Right lobe of liver (tissue), 6 donors: Measurements from ENCODE around the gene C7orf33. TPM values are rescaled to one million over a fixed set of nuclear protein-coding genes. Genes with fewer than 3 reads are reported as not detected.

Experiments used
- ATAC-seq, 4 donors: fragments of 200-7000 bp; cut with Tn5 transposase; one replicate each; pipeline ENCODE4 v1.9.1; 2020; ENCODE audit warnings: mild to moderate bottlenecking in 4 of 4, moderate library complexity in 4 of 4
- DNase-seq, 3 donors: peaks; one replicate each; pipeline ENCODE4 v3.0.0-alpha.2; 2020
- H3K27ac ChIP-seq, 3 donors: fragments of 200-600 bp; one replicate each; pipeline ENCODE4 v1.8.0; 2022
- H3K27me3 ChIP-seq, 2 donors: fragments of 200-600 bp; one replicate each; pipeline ENCODE4 v1.8.0; 2022
- H3K36me3 ChIP-seq, 4 donors: fragments of 200-600 bp; sonication (generic) in 1 of 4; one replicate each; pipeline versions ENCODE4 v1.5.1 to v1.8.0; 2017 to 2022; ENCODE audit warnings: control low read depth in 1 of 4
- H3K4me1 ChIP-seq, 4 donors: fragments of 200-600 bp; sonication (generic) in 1 of 4; one replicate each; pipeline versions ENCODE4 v1.5.1 to v1.8.0; 2017 to 2022; ENCODE audit warnings: control low read depth in 1 of 4
- H3K4me3 ChIP-seq, 3 donors: fragments of 200-600 bp; one replicate each; pipeline ENCODE4 v1.8.0; 2022
- H3K9me3 ChIP-seq, 4 donors: fragments of 200-600 bp; sonication (generic) in 1 of 4; one replicate each; pipeline versions ENCODE4 v1.5.1 to v1.8.0; 2017 to 2022; ENCODE audit warnings: control low read depth in 1 of 4
- POLR2A ChIP-seq: fragments of 450-650 bp; IDR thresholded peaks from one replicate; pipeline ENCODE4 v1.6.1; 2017; ENCODE audit warnings: antibody characterized with exemption, mild to moderate bottlenecking
- WGBS: methylation state at CpG from one replicate; pipeline ENCODE4 v1.1.6; 2018; ENCODE audit warnings: low coverage, low lambda C conversion rate; ENCODE audit not compliant: insufficient coverage; ENCODE audit errors: missing lambda C conversion rate; 5-methylcytosine and 5-hydroxymethylcytosine counted together
- intact Hi-C, 2 donors: fragments of 100-400 bp; cut with DNase I; formaldehyde crosslinking; loops; one replicate each; pipeline versions ENCODE4 v1.11.2 to v1.14.1; 2022
- long read RNA-seq: library from polyadenylated mRNA; unstranded; transcript quantifications from one replicate; pipeline ENCODE4 v2.0.0, GENCODE V29; 2019
- total RNA-seq, 6 experiments: library from RNA; depleted of rRNA in 2 of 6; stranded (reverse); fragments of >200 nt in 2 of 6; fragmentation: NEBNext Ultra II Directional in 3 of 6; extraction: Animal tissue kit (Norgen Biotek cat#: 25700) in 3 of 6; gene quantifications; one replicate each; pipeline versions ENCODE4 v1.1.0 to v1.2.4, GENCODE V29; 2016 to 2023
- TF ChIP-seq, protein P1 (sequence below), 4 donors: fragments of 200-600 bp in 3 of 4; fragments of 450-650 bp in 1 of 4; IDR thresholded peaks; one replicate each; pipeline versions ENCODE4 v1.5.1 to v1.8.0; 2016 to 2022; ENCODE audit warnings: antibody characterized with exemption in 4 of 4, mild to moderate bottlenecking in 2 of 4
- donor health status: DM: no; HTN: yes; CAD: no.
- donor health status: DM: no; HTN: no; CAD: no.
- donor health status: DM: no; HTN: no; CAD: no.
- donor health status: DM: no; HTN: yes; CAD: no.
- donor health status: DM: no; HTN: yes; CAD: no.

The C7orf33 gene, protein sequence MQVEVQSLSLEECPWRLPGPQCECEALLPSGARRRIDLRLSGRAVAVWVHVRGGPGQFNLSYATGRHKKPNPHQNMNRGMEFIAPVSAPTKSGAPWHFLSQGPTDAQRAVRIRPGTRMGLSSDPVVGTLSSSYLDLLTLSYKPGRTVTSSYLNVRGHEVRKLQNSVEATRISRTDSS
- total RNA-seq, result not detected
- long read RNA-seq, result 0 reads

DNA sequence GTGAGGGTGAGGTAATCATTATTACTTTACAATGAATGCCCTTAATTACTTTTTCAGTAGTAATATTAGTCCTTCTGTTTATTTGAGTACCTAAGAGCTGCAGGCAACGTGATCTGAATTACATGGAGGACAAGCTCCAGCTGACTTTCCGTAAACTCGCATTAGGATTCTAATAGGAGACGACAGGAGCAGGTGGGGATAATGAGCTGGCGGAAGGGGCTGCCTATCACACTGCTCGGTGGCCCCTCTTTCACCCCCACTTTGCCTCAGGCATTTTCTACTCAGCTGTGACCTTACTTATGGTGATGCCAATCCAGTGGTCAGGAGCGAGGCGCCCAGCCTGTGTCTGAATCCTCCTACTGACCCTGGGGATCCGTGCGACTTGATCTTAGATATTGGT lies at the start of gene C7orf33:
TSS of gene C7orf33 (plus strand) at position 296 of the 400 bp plus-strand sequence. CDS start 160 bp downstream, outside the sequence.
- Histone ChIP-seq H3K4me1 (no peaks in the 10 kb centered on the region), H3K9me3 (no peaks in the 10 kb centered on the region), H3K36me3 (no peaks in the 10 kb centered on the region), H3K27me3 (no peaks in the 10 kb centered on the region), H3K4me3 (no peak within 1 kb of the TSS), H3K27ac (no peak within 1 kb of the TSS)
- ATAC-seq (no peak), DNase-seq (no peak)
- 78% methylated on average over 7 of the region's 10 CpGs for WGBS
- intact Hi-C loops, result no loop called here
- TF ChIP-seq POLR2A, result no peak
- TF ChIP-seq, protein P1, sequence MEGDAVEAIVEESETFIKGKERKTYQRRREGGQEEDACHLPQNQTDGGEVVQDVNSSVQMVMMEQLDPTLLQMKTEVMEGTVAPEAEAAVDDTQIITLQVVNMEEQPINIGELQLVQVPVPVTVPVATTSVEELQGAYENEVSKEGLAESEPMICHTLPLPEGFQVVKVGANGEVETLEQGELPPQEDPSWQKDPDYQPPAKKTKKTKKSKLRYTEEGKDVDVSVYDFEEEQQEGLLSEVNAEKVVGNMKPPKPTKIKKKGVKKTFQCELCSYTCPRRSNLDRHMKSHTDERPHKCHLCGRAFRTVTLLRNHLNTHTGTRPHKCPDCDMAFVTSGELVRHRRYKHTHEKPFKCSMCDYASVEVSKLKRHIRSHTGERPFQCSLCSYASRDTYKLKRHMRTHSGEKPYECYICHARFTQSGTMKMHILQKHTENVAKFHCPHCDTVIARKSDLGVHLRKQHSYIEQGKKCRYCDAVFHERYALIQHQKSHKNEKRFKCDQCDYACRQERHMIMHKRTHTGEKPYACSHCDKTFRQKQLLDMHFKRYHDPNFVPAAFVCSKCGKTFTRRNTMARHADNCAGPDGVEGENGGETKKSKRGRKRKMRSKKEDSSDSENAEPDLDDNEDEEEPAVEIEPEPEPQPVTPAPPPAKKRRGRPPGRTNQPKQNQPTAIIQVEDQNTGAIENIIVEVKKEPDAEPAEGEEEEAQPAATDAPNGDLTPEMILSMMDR (IDR thresholded peaks at IDR 0.05), result no peak

DNA sequence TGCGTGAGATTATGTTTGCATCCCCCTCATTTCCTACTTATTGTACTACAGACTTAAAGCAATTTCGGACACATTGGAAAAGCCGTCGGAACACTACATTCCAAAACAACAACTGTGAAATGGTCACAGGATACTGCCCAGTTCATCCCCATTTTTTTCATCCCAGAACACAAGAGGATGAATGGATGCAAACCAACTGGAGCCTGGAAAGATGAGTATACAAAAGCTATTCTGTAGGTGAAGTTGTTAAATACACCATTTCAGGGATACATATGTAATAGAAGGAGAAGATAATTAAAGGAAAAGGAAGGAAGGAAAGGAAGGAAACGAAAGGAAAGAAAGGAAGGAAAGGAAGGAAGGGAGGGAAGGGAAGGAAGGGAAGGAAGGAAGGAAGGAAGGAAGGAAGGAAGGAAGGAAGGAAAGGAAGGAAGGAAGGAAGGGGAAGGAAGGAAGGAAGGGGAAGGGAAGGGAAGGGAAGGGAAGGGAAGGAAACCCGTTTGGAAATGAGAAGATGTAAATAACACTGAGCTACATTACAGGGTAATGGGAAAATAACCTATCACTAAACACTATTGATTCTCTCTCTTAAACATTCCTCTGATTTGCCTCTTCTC lies 48.6 kb upstream of the C7orf33 start:
- no peaks in the 10 kb centered on the region for H3K36me3 ChIP-seq
- WGBS, result 85% methylated on average over 5 of the region's 6 CpGs
- intact Hi-C loops, result no loop called here
- no peak for ATAC-seq
- no peaks in the 10 kb centered on the region for H3K9me3 ChIP-seq
- TF ChIP-seq, protein P1 (IDR thresholded peaks at IDR 0.05), result no peak
- no peak for TF ChIP-seq POLR2A
- no peaks in the 10 kb centered on the region for H3K27me3 ChIP-seq
- no peaks in the 10 kb centered on the region for H3K4me1 ChIP-seq
- no peak for DNase-seq
- no peak overlapping the region for H3K4me3 ChIP-seq
- H3K27ac ChIP-seq, result no peak overlapping the region

DNA sequence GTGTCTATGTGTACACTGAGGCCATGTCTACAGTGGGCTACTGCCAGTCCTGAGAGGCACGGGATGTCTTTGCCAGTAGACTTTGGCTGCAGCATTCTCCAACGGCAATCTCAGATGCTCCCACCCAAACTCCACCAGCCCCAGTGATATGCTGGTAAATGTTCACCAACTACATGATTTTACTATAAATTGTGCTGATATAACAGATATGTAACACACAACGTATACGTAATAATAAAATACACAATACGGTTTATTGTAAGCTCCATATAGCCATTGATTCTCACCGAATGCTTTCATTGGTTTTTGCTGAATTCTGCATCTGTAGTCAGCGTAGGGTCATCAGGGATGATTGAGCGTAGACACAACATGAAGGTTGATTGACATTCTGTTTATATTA lies 47.3 kb upstream of the C7orf33 start:
- 91% methylated on average over 8 of the region's 8 CpGs for WGBS

DNA sequence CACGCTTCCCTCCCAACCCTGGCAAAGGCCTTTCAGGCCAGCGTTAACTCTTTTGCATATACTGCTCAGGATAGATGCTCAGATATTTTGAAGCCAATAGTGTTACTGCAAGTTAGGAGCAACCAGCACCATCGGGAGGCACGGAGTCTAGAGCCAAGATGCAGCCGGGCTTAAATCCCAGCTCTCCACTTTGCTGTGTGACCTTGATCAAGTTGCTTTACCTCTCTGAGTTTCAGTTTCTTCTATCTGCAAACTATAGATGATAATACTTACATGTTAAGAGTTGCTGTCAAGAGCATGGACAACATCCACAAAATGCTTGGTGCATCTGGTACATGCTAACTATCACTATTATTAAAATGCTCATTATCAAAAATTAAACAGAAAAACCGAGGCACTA lies 45.4 kb upstream of the C7orf33 start:
- intact Hi-C loops, result no loop called here
- Histone ChIP-seq H3K36me3 (no peaks in the 10 kb centered on the region), H3K9me3 (no peaks in the 10 kb centered on the region), H3K4me3 (no peak overlapping the region), H3K27ac (no peak overlapping the region), H3K4me1 (no peaks in the 10 kb centered on the region), H3K27me3 (no peaks in the 10 kb centered on the region)
- no peak for ATAC-seq
- TF ChIP-seq POLR2A, result no peak
- TF ChIP-seq, protein P1 (IDR thresholded peaks at IDR 0.05), result no peak
- WGBS, result 63% methylated on average over 5 of the region's 6 CpGs
- DNase-seq, result no peak

More for the DNA sequence above, 47.3 kb upstream of the C7orf33 start:
- Histone ChIP-seq H3K9me3 (no peaks in the 10 kb centered on the region), H3K36me3 (no peaks in the 10 kb centered on the region), H3K27ac (no peak overlapping the region), H3K4me3 (no peak overlapping the region), H3K27me3 (no peaks in the 10 kb centered on the region), H3K4me1 (no peaks in the 10 kb centered on the region)
- no peak for ATAC-seq
- intact Hi-C loops, result no loop called here
- no peak for TF ChIP-seq POLR2A
- TF ChIP-seq, protein P1 (IDR thresholded peaks at IDR 0.05), result no peak
- DNase-seq, result no peak
